Medulla oblongata (tissue), 1 donor: ENCODE results near the gene BHLHE23.

ENCODE experiments used
- DNase-seq: peaks from one replicate; pipeline ENCODE4 v3.0.0-alpha.2; 2015; ENCODE audit errors: extremely low spot score

The BHLHE23 gene

GRCh38 chr20:62991196-62991807 is 15.5 kb downstream of the BHLHE23 start:
- no peak for DNase-seq

DNA sequence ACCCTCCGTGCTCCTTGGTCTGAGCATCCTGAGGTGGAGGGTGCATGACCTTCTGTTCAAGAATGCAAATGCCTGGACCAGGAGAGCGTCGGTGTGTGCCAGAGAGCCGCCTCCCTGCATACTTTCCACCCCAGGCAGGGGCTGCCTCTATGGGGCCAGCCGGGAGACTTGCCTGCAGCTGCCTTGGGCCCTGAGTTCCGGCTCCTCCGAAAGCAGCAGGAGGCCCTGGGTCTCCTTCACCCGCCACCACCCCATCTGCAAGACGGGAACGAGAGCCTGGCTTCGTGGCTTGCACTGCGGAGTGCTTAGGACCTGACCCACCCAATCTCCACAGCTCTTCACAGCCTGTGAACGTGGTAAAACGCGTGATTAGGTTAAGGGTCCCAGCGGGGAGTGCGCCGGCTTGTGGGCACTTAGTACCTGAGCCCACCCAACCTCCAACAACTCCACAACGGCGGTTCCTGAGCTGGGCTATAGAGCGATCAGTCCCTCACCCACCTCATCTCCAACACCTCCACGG is 16.4 kb downstream of the BHLHE23 start:
- DNase-seq = no peak

DNA sequence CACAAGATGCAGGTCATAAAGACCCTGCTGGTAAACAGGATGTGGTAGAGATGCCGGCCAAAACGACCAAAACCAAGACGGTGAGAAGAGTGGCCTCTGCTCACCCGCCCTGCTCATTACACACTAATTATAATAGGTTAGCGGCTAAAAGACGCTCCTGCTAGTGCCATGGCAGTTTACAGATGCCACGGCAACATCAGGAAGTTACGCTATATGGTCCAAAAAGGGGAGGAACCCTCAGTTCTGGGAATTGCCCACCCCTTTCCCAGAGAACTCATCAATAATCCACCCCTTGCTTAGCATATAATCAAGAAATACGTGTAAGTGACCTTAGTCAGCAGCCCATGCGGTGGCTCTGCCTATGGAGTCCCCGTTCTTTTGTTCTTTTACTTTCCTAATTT is 17.6 kb downstream of the BHLHE23 start:
- DNase-seq = no peak

DNA sequence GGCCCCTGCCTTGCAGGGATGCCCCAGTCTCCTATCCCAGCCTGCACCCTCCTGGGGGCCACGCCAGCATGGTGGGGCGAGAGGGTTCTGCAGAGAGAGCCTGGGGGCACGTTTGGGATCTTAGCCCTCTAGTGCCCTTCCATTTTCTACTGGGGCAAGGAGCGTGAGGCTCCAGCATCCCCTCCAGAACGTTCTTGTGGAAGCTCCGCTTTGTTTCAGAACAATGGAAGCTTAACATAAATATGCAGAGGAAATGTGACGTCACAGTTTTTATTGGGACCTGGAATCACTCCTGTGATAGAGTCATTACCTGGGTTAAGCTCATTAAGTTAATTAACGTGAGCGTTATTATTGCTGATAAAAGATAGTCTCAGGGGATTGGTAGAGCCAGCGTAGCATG is 19.6 kb downstream of the BHLHE23 start:
- DNase-seq = no peak

DNA sequence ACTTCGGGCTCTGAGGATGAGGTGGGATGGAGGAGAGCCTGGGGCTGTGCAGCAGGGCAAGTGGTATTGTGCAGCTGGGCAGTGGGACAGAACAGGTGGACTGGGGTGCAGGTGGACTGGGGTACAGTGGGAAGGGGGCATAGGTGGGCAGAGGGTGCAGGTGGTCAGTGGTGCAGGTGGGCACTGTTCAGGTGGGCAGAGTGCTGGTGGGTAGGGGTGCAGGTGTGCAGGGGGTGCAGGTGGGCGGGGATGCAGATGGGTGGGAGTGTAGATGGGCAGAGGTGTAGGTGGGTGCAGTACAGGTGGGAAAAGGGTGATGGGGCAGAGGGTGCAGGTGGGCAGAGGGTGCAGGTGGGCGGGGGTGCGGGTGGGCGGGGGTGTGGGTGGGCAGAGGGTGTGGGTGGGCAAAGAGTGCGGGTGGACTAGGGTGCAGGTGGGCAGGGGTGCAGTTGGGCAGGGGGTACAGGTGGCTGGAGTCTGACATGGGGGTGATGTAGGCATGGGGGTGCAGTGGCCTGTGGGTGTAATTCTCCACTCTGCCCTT is 20.4 kb downstream of the BHLHE23 start:
- no peak for DNase-seq

DNA sequence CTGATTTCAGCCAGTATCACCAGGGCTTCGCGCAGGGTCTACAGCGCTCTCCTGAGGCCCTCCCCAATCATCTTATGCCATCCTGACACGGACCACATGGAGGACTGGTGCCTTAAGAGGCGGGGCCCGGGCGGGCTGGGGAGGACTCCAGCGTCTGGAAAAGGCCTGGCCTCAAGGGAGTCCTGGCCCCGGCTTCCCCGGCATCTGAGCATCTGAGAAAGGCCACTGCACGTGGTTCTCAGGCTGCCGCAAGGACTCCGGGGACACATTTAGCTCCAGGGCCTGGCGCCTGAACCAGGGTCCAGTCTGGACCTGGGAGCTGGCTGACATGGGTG is 21.4 kb downstream of the BHLHE23 start:
- DNase-seq = no peak

DNA sequence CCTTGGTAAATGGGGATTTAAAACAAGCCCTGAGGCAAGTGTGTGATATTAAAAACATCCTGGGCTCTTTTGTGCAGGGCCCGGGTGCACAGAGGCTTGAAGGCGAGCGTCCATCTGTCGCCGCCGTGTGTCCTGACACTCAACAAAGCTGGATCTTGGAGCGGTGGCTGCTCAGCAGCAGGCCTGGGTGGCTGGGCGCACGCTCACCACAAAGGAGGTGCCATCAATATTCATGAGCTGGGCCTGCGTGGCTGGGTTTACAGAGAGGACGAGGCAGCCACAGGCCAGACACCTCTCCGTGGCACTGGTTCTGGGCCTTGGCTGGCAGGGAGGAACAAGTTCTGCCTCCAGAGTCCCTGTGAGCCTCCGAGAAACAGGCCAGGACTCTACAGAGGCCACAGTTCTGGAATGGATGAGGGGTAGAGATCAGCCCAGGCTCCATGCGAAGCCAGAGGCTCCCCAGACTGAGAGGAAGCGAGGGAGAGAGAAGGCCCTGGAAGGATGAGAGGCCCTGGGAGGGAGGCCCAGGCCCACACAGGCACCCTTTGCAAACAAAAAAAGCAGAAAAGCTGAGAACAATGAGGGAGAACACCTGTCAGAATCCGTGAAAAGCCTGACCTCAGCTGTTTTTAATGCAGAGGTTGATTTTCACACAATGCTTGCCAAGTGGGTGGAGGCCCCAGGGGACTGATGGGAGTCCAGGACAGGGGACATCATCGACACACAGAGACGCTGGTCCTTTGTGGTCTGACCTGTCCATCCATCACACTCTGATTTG is 21.9 kb downstream of the BHLHE23 start:
- DNase-seq = peak; percentile 62

DNA sequence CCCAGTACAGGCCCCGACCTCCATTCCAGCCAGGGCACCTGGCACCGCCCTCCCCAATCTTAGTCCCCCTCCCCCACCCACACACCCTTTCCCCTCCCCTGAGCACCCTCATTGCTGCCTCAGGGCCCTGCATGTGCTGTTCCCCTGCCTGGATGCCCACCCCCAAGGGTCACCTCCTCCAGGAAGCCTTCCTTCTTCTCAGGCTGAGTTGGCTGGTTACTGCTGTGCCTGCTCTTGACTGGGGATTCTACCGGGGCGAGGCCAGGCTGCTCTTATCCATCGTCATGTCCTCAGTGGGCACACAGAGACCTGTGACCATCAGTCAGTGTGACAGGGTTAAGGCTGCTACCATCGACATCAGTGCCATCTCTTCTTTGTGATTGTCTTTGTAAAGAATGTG is 23.6 kb downstream of the BHLHE23 start:
- DNase-seq = no peak

- no peak for DNase-seq
These were observed 24.4 kb downstream of the BHLHE23 start for GRCh38 chr20:62982124-62983075.

- DNase-seq = peak; percentile 9
These were observed 25.8 kb downstream of the BHLHE23 start for GRCh38 chr20:62980970-62981369.

DNA sequence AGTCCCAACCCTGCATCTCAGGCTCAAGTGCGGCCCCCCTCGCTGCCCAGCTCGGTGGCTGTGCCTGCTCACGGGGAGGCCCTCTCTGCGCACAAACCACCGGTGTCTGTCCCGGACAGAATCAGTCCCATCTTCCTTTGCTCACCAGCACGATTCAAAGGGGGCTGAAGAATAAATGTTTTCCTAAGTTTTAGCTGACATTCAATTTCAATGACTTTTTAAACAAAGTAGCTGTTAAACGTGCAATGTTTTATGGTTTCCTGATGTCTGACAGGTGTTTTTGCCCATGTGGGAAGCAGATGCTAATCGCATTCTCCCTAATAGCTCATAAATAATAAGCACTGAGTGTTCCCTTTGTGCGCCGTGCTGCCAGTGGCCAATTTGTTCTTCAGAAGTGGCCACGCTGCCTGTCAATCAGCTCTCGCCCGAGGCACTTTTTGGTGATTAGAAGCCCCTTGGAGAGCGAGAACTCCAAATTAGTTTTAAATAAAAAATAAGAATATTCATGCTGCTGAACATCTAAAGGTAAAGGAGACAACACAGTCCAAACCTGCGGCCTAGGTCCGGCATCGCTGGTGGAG is 26.3 kb downstream of the BHLHE23 start:
- DNase-seq = no peak

DNA sequence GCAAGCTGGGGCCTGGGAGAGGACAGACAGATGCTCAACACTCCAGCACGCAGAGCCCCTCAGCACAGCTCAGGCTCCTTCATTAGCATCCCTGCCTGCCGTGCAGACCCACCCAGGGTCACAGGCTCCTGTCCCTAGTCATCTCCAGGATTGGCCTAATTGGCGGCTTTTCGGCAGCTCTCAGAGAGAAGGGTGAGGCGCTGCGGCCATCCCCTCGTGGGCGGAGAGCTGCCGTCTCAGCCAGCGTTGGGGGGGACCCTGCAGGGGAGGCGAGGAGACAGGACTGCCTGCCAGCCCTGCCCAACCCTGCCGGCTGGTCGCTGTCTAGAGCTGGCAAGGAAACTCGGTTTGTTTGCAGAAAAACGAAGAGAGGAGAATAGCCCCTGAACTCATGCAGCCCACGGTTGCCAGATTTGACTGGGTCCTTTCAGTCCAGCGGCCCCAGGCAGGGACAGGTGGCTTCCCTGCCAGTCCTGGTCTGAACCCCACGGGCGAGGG is 26.8 kb downstream of the BHLHE23 start:
- DNase-seq = no peak

DNA sequence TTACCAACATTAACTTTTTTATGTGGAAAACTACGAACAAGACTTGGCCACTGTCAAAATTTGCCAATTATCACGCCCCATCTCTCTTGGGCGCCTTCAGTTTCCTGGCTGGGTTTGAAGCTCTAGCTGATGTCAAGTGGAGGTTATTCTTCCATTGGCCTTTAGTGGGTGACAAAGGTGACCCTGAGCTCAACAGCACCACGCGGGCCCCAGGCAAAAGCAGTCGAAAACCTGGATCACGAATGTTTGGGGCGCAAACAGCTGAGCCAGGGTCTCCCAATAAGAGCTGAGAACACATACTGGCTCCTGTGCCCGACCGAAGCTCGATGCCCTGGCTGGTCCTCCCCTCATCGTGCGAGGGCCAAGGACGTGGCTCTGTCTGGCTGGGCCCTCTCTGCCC is 27.5 kb downstream of the BHLHE23 start:
- DNase-seq = no peak

DNA sequence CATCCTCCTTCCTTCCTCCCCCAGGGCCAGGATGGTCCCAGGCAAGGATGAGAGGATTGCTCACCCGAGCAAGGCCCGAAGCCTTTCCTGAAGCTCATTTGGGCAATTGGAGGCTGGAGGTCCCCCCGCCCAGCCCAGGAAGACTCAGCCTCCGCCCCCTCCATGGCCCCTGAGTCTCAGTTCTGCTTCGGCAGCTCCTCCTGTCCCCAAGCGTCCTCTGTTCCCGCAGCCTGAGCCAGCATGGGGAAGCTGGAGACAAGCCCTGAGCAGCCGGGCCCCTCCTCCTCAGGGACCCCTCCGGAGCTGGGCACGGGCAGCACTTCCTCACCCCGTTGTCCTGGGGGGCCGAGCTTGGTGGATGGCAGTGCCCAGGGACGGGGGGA is 28.2 kb downstream of the BHLHE23 start:
- DNase-seq = no peak

DNA sequence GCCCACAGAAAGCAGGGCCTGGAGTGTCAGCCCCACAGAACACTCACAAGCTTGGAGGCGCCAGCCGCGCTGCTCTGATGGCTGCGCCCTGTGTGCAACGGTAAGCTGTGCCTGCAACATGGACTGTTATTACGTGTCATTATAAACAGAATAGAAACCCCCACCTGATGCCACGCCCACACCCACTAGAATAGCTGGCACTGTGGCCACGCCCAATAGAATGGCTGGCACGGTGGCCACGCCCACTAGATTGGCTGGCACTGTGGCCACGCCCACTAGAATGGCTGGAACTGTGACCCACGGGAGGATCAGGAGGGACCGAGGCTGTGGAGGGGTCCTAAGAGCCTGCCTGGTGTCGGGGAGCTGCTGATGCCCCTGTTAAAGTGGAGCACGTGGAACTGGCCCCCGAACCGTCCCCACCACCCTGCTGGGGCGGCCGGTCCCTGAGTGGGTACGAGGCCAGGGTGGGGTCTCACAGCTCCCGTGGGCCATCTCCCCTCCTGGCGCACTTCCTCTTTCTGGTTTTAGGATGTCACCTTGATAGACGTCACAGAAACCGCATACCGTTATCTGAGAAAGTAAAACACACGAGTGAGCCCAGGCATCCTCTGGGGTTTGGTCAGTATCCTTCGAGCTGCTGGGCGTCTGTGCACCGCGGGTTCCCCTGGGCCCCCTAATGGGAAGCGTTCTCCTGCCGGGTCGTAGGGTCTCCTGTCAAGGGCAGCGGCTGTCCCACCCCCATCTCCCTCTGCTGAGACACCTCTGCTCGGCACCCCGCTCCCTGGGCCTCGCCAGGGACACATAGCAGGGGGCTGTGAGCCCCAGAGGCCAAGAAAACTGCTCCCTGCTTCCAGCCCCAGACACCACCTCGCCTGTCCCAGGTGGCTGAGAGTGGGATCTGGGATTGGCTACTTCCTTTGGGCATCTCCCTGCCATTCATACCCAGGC is 28.9 kb downstream of the BHLHE23 start:
- no peak for DNase-seq

GRCh38 chr20:62976886-62977285 is 29.9 kb downstream of the BHLHE23 start:
- DNase-seq = no peak

DNA sequence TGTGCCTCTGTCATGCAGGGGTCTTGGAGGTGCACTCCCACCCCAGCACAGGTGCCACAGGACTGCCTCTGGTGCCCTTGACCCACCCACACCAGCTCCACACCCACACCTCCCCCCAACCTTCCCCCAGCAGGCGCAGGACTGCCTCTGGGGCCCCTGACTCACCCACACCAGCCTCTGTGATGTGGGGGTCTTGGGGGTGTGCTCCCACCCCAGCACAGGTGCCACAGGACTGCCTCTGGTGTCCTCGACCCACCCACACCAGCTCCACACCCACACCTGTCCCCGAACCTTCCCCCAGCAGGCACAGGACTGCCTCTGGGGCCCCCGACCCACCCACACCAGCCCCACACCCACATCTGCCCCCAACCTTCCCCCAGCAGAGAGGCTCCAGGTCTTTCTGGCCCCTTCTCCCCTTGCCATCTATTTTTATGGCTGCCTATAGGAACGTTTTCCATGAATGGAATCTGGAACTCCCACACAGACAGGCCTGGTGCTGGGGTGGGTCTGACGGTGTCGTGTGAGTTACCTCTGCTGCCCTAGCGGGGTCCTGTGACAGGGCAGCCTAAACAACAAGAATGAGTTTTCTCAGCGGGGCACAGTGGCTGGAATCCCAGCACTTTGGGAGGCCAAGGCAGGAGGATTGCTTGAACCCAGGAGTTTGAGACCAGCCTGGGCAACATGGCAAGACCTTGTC is 30.8 kb downstream of the BHLHE23 start:
- DNase-seq = no peak

DNA sequence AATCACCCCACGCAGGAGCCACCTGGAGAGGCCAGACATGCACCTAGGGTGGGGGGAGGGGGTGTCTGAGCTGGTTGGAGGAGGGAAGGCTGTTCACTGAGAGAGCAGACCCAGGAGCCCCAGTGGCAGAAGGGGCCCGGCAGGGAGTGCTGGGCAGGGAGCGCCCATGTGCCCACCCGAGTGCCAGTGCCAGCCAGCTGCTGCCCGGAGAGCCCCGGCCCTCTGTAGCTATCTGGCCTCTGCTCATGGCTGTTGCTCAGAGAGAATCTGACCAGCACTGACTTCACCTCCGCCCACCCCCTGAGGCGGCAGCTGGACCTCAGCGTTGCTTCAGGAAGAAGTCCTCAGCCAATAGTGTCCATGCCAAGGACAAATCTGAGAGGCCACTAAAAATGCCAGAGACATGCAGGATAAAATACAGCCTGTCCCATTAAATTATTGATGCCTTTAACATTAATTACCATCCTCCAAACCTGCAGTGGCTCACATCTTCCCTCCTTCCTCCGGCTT is 31.5 kb downstream of the BHLHE23 start:
- DNase-seq = no peak
